Fibroblast of lung (primary cell): ENCODE measurements around the gene KIAA1217. TPM values are rescaled to one million over a fixed set of nuclear protein-coding genes. Genes with fewer than 3 reads are reported as not detected.
A peak's percentile ranks its signal among the peaks of the same experiment; 100 is the strongest.

ENCODE experiments used
- DNase-seq, 2 donors: peaks; one replicate each; pipeline versions ENCODE4 v3.0.0 to v3.0.0-alpha.2; 2010; ENCODE audit warnings: low read depth in 2 of 2
- H2AFZ ChIP-seq: 2 replicates; pipeline ENCODE4 v1.5.1; 2012; ENCODE audit warnings: low read length, control low read depth, inconsistent platforms
- H3K27ac ChIP-seq: 2 replicates; pipeline ENCODE4 v1.5.1; 2011; ENCODE audit warnings: low read length, control low read depth; ENCODE audit not compliant: insufficient read depth
- H3K27me3 ChIP-seq: 2 replicates; pipeline ENCODE4 v1.5.1; 2011; ENCODE audit warnings: mild to moderate bottlenecking, low read length; ENCODE audit not compliant: control insufficient read depth, insufficient read depth
- H3K36me3 ChIP-seq: 2 replicates; pipeline ENCODE4 v1.5.1; 2011; ENCODE audit warnings: low read length; ENCODE audit not compliant: control insufficient read depth, insufficient read depth
- H3K4me1 ChIP-seq: 2 replicates; pipeline ENCODE4 v1.5.1; 2011; ENCODE audit warnings: low read length; ENCODE audit not compliant: control insufficient read depth, insufficient read depth; ENCODE audit errors: extremely low read depth
- H3K4me2 ChIP-seq: 2 replicates; pipeline ENCODE4 v1.5.1; 2011; ENCODE audit warnings: low read length, control low read depth; ENCODE audit not compliant: insufficient read depth; ENCODE audit errors: extremely low read depth
- H3K4me3 ChIP-seq, 4 experiments: fragments of 200-600 bp in 1 of 4; sonication (generic) in 1 of 4; replicated peaks in 1 of 4; 2 replicates each; pipeline ENCODE4 v1.5.1; 2011 to 2016; ENCODE audit warnings: low read length in 4 of 4, low read depth in 3 of 4, mild to moderate bottlenecking in 3 of 4, control low read depth in 2 of 4, inconsistent platforms in 1 of 4, mixed read lengths in 1 of 4; ENCODE audit not compliant: insufficient read depth in 1 of 4; ENCODE audit errors: control extremely low read depth in 1 of 4
- H3K79me2 ChIP-seq: 2 replicates; pipeline ENCODE4 v1.5.1; 2012; ENCODE audit warnings: mild to moderate bottlenecking, low read length, inconsistent platforms; ENCODE audit not compliant: control insufficient read depth, insufficient read depth
- H3K9ac ChIP-seq: 2 replicates; pipeline ENCODE4 v1.5.1; 2011; ENCODE audit warnings: mild to moderate bottlenecking, low read length, control low read depth; ENCODE audit not compliant: insufficient read depth
- H3K9me3 ChIP-seq: 2 replicates; pipeline ENCODE4 v1.5.1; 2012; ENCODE audit warnings: low read depth, low read length; ENCODE audit not compliant: control insufficient read depth, insufficient read depth
- H4K20me1 ChIP-seq: 2 replicates; pipeline ENCODE4 v1.5.1; 2011; ENCODE audit warnings: low read length; ENCODE audit not compliant: control insufficient read depth, insufficient read depth; ENCODE audit errors: extremely low read depth
- EZH2 ChIP-seq: IDR thresholded peaks from 2 replicates; pipeline ENCODE4 v1.5.1; 2012; ENCODE audit warnings: low read length, control low read depth, mild to moderate bottlenecking; ENCODE audit errors: missing control alignments
- polyA plus RNA-seq, 2 donors: library from polyadenylated mRNA; depleted of rRNA in 1 of 2; stranded (reverse) in 1 of 2; unstranded in 1 of 2; fragments of >200 nt; gene quantifications; 2 replicates each; pipeline ENCODE4 v1.2.1, GENCODE V29; 2011 to 2012; ENCODE audit warnings: missing spikeins in 1 of 2
- total RNA-seq: library from RNA; depleted of rRNA; stranded (reverse); fragments of >200 nt; gene quantifications from 2 replicates; pipeline ENCODE4 v1.2.1, GENCODE V29; 2014
- TF ChIP-seq, protein P1 (sequence below), 2 donors: IDR thresholded peaks in 1 of 2; conservative IDR thresholded peaks in 1 of 2; 1 replicate in 1 of 2; 2 replicates in 1 of 2; pipeline ENCODE4 v1.5.1; 2011 to 2012; ENCODE audit warnings: low read length in 2 of 2, control low read depth in 1 of 2, inconsistent platforms in 1 of 2, low read depth in 1 of 2, mild to moderate bottlenecking in 1 of 2

Gene KIAA1217
- total and polyA plus RNA-seq, 2 donors (not counting 1 experiment from before 2014, with no cell fraction given), result 0.92 to 1.5 TPM

DNA sequence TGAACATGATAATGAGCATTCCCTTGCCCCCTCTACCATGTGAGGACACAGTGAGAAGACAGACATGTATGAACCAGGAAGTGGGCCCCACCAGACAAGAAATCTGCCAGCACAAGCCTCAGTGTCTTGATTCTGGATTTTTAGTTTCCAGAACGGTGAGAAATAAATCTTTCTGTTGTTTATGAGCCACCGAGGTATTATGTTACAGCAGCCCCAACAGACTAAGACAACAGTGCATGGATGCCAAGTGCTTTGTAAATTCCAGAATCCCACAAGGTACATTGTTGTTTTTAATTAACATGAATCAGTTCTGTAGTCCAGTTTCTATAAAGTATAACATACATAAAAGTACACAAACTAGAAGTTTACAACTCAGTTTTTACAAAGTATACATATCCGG is 352.5 kb downstream of the KIAA1217 start:
- H3K4me2 ChIP-seq, result no peak overlapping the region
- H3K36me3 ChIP-seq, result no peaks in the 10 kb centered on the region
- no peaks in the 10 kb centered on the region for H3K4me1 ChIP-seq
- no peak overlapping the region for H2AFZ ChIP-seq
- no peak for TF ChIP-seq EZH2
- TF ChIP-seq, protein P1, sequence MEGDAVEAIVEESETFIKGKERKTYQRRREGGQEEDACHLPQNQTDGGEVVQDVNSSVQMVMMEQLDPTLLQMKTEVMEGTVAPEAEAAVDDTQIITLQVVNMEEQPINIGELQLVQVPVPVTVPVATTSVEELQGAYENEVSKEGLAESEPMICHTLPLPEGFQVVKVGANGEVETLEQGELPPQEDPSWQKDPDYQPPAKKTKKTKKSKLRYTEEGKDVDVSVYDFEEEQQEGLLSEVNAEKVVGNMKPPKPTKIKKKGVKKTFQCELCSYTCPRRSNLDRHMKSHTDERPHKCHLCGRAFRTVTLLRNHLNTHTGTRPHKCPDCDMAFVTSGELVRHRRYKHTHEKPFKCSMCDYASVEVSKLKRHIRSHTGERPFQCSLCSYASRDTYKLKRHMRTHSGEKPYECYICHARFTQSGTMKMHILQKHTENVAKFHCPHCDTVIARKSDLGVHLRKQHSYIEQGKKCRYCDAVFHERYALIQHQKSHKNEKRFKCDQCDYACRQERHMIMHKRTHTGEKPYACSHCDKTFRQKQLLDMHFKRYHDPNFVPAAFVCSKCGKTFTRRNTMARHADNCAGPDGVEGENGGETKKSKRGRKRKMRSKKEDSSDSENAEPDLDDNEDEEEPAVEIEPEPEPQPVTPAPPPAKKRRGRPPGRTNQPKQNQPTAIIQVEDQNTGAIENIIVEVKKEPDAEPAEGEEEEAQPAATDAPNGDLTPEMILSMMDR (conservative IDR thresholded peaks at IDR 0.05 in 1 of 2, IDR thresholded peaks at IDR 0.05 in 1 of 2; ENCODE audit: low read depth in 1 of 2, low read length in 2 of 2), result no peak
- H4K20me1 ChIP-seq, result no peaks in the 10 kb centered on the region
- H3K27me3 ChIP-seq, result peaks cover 3% of the 10 kb centered on the region
- no peaks in the 10 kb centered on the region for H3K79me2 ChIP-seq
- no peaks in the 10 kb centered on the region for H3K9me3 ChIP-seq
- peak; percentile 11 to 20 for DNase-seq
- H3K9ac ChIP-seq, result no peak overlapping the region
- no peak overlapping the region for H3K27ac ChIP-seq
- no peak overlapping the region for H3K4me3 ChIP-seq

DNA sequence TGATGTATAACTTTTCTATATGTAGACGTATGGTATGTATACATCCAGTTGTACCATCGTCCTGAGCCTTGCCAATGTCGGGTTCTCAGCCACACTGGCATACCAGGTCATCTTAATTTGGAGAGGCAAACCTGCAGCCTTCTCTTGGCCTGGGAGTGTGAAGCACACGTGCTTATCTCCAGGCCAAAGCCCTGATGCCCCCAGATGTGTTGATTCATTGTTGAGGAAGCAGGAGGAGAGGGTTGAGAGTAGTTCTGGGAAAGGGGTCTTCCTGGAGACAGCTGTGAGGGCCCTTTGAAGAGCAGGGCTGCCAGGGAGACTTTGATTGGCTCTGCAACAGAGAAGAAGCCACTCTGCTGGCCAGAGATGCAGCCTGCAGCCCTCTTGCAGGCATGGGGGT is 359.1 kb downstream of the KIAA1217 start:
- H2AFZ ChIP-seq, result no peak overlapping the region
- TF ChIP-seq, protein P1 (conservative IDR thresholded peaks at IDR 0.05 in 1 of 2, IDR thresholded peaks at IDR 0.05 in 1 of 2; ENCODE audit: low read depth in 1 of 2, low read length in 2 of 2), result no peak
- no peak for TF ChIP-seq EZH2
- H3K9me3 ChIP-seq, result no peaks in the 10 kb centered on the region
- no peak overlapping the region for H3K4me2 ChIP-seq
- H3K4me3 ChIP-seq, result no peak overlapping the region
- no peaks in the 10 kb centered on the region for H3K27me3 ChIP-seq
- no peaks in the 10 kb centered on the region for H3K36me3 ChIP-seq
- DNase-seq, result no peak
- H3K27ac ChIP-seq, result no peak overlapping the region
- H3K79me2 ChIP-seq, result no peaks in the 10 kb centered on the region
- H4K20me1 ChIP-seq, result no peaks in the 10 kb centered on the region
- H3K9ac ChIP-seq, result no peak overlapping the region
- H3K4me1 ChIP-seq, result no peaks in the 10 kb centered on the region

DNA sequence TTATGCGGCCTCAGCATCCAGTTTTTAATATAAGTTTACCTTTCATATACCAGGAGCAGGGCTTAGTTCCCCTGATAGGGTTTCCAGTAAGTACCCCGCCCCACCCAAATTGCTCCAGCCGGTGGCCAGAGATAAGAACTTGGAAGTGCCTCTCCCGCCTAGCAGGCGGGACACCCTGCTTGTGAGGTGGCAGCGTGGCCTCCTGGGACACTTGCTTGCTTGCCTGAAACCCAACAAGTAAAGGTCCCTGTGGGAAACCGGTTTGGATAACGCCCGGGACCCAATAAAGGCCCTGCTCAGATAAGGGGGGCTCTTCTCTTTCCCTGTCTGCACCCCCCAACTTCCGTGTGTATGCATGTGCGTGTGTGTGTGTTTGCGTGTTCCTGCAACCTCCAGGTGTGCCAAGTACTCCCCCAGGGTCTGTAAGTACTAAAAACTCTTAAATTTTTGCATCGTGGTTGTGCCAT is 360.4 kb downstream of the KIAA1217 start:
- Histone ChIP-seq H3K27ac (no peak overlapping the region), H2AFZ (no peak overlapping the region), H3K9ac (no peak overlapping the region), H3K79me2 (no peaks in the 10 kb centered on the region), H4K20me1 (no peaks in the 10 kb centered on the region), H3K4me1 (no peaks in the 10 kb centered on the region), H3K9me3 (no peaks in the 10 kb centered on the region), H3K4me2 (no peak overlapping the region), H3K27me3 (no peaks in the 10 kb centered on the region), H3K36me3 (no peaks in the 10 kb centered on the region), H3K4me3 (no peak overlapping the region)
- no peak for TF ChIP-seq EZH2
- TF ChIP-seq, protein P1 (conservative IDR thresholded peaks at IDR 0.05 in 1 of 2, IDR thresholded peaks at IDR 0.05 in 1 of 2; ENCODE audit: low read depth in 1 of 2, low read length in 2 of 2), result no peak
- DNase-seq, result no peak
